LNCAP (cell line): ENCODE measurements around the gene OR52H1.

Experiments
- TF ChIP-seq, protein P1 (sequence below): fragments of 450-650 bp; IDR thresholded peaks from 2 replicates; pipeline ENCODE4 v1.5.1; 2017; ENCODE audit warnings: mild to moderate bottlenecking

The OR52H1 gene

DNA sequence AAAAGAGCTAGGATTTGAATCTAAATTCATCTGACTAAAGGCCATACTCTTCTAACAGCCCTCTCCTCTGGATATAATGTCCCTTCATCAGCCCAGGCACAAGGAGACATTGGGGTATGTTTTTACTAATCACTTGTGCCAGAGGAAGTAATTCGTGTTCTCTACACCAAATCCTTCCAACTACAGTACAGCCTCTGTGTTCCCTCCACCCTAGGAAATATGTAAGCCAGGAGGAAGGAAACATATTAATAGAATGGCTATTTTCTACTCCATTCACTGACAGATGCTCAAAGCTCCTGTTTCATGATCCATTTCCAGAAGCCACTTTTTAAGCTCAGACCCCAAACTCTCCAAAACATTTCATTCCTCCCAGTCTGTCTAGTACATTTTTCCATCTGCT lies 19.8 kb downstream of the OR52H1 start:
- TF ChIP-seq, protein P1, sequence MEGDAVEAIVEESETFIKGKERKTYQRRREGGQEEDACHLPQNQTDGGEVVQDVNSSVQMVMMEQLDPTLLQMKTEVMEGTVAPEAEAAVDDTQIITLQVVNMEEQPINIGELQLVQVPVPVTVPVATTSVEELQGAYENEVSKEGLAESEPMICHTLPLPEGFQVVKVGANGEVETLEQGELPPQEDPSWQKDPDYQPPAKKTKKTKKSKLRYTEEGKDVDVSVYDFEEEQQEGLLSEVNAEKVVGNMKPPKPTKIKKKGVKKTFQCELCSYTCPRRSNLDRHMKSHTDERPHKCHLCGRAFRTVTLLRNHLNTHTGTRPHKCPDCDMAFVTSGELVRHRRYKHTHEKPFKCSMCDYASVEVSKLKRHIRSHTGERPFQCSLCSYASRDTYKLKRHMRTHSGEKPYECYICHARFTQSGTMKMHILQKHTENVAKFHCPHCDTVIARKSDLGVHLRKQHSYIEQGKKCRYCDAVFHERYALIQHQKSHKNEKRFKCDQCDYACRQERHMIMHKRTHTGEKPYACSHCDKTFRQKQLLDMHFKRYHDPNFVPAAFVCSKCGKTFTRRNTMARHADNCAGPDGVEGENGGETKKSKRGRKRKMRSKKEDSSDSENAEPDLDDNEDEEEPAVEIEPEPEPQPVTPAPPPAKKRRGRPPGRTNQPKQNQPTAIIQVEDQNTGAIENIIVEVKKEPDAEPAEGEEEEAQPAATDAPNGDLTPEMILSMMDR = no peak

DNA sequence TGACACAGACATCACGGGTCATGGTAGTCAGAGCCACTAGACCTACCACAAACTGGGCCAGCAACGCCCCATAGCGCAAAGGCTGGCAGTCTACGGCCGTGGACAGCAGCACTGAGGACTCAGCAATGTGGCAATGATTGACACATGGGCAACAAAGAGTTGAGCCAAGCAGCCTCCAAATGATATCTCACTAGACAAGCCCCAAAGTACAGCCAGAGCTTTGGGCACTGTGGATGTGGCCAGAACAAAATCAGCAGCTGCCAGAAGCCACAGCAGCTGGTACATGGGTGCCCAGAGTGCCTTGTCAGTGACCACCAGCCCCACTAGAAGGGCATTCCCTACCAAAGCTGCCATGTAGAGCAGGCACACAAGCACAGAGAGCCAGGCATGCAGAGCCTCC lies 20.6 kb downstream of the OR52H1 start:
- TF ChIP-seq, protein P1 = no peak

DNA sequence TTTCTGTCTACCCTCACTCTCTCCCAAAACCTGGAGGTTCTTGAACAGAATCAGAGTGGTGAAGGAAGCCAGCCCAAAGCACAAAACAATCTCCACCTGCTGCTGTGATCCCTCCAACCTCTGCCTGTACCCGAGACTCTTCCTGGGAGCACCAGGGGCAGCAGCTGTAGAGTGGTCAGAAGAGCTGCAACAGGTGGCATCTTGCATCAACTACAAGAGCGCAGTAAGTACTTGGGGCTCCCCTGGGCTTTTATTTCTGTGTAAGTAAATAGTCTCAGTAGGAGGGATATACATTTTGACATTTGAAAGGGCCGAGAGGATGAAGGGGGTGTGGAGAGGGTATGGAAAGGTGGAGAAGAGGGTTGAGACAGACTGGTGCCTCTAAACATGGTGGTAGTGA lies 23.6 kb downstream of the OR52H1 start:
- TF ChIP-seq, protein P1 = no peak

DNA sequence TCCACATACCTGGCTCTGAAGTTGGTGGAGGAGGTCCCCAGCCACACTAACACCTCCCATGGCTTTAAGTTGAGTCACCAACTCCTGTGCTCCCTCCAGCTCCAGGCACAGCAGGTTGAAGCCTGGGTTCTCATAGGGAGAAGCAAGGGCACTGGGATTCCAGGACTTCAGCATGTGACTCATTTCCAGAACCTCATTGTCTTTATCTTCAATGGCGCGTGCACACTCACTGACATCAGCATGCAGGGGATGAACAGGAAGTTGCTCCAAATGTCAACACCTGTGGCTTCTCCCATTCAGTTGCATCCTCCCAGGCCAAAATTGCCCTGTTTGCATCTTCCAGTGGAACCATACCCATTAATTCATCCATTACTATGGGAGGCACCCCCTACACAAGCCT lies 26.0 kb downstream of the OR52H1 start:
- TF ChIP-seq, protein P1 = no peak

DNA sequence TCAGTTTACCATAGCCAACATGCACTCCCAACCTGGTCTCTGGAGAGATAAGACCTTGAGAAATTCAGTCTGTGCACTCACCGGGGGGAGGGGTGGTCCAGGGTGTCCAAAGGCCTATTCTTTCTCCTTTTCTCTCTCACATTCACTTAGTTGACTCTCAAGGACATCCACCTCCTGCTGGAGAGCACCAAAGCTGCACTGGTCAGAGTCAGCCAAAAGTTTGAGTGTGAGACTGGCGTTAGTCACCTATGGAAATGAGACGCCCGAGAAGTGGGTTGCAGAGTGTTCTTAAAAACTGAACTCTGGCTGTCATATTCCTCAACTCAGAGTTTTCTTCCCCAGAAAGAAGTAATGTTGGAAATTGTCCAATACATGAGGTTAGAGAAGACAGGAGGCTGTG lies 26.8 kb downstream of the OR52H1 start:
- TF ChIP-seq, protein P1 = no peak

DNA sequence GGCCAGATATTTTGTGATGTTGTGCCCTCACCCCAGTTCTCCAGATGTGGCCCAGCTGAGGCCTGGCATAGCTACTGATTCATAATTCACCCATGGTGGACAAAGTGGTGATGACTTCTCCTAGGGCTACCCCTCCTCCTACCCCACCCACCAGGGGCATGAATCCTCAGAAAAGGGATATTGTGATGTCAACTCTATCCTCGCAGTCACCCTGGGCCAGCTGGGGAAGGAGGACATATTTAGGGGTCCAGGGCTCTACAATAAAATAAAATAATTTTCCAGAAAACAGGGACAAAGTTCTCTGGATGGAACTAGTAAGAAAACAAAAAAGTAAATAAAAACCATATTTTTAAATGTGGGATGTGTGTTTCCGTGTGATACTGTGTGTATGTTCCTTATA lies 31.7 kb downstream of the OR52H1 start, which contains the start of gene UBQLNL:
Gene UBQLNL, minus strand, starts transcription at position 101 of the 400 bp plus-strand sequence. CDS start 258 bp downstream, outside the sequence.
- TF ChIP-seq, protein P1 = no peak

DNA sequence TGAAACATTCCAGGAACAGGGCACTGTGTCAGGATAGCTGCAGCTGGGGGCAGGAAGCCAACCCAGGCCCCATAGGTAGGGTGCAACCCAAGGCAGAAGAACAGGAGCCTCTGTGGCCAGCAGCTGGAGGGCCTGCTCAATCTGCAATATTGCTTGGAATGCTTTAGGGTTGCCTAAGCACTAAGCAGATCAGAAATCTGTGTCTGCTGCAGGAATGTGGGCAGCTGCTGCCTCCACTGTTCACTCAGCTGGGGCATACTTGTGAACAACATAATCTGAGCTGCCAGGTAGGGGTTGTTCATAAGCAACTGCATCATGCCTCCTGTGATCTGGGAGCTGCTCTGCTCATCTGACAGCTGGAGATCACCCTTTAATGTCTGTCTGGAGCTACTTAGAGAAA lies 33.5 kb downstream of the OR52H1 start:
- TF ChIP-seq, protein P1 = no peak

DNA sequence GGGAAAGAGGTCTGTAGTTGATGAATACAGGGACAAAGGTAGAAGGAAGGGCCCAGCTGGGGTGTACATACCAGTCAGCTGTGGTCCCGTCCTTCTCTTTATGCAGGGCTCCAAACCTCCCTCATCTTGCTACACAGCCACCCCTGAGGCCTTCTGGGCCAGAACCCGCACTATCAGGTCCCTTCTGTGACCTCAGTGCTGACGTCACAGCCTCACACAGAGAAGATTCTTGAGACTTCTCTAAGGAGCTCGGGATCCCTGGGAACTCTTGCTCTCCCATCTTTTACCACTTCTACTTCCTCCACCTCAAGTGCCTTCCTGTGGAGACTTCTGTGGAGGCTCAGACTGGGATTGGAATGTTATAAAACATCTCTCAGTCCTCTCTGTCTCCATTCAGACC lies 38.5 kb downstream of the OR52H1 start, which contains the start of gene UBQLN3:
Gene UBQLN3, minus strand, starts transcription at position 155 of the 400 bp plus-strand sequence. CDS start 399 bp downstream, outside the sequence.
- TF ChIP-seq, protein P1 = no peak
